HTERT RPE-1 (cell line): Measurements from ENCODE around the gene PRSS21.

ENCODE experiments used
- in situ Hi-C: fragments of 300-500 bp; cut with MboI; formaldehyde crosslinking; loops from 4 replicates; pipeline ENCODE4 v1.14.3; 2020; ENCODE audit warnings: low sequenced_read_pairs

The PRSS21 gene

DNA sequence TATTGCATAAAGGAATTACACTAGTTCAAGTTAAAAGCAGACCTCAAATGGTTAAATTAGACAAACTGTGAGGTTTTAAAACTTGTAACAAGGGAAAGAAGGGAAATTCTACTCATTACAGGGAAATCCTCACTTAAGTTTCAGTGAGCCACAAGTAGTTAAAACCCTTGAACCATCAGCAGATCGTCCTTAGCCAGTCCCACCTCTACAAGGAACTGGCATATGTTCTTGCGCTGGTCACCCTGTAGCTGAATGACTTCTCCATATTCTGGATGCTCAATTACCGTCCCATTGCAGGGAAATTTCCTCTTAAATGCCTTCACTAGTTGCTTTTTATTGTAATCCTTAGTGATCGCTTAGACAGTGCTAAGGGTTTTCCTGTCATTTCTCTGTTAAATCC lies 5.5 kb downstream of the PRSS21 start:
- in situ Hi-C loops: no loop called here

DNA sequence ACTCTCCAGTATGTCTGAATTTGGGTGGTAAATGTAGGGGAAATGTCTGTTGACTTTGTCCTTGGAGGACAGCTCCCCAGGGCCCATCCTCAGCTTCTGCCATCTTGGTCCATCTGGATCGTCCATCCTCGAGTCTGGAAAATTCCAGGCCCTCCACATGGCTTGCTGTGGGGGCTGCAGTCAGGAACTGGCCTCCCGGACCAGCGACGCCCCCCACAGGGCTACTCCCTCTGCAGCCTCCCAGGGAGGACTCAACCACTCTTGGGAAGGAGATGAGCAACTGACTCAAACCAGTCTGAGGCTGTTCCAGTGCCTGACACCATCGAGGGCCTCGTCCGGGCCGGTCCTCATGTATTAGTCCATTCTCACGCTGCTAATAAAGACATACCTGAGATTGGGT lies 7.6 kb downstream of the PRSS21 start:
- in situ Hi-C loops: no loop called here

DNA sequence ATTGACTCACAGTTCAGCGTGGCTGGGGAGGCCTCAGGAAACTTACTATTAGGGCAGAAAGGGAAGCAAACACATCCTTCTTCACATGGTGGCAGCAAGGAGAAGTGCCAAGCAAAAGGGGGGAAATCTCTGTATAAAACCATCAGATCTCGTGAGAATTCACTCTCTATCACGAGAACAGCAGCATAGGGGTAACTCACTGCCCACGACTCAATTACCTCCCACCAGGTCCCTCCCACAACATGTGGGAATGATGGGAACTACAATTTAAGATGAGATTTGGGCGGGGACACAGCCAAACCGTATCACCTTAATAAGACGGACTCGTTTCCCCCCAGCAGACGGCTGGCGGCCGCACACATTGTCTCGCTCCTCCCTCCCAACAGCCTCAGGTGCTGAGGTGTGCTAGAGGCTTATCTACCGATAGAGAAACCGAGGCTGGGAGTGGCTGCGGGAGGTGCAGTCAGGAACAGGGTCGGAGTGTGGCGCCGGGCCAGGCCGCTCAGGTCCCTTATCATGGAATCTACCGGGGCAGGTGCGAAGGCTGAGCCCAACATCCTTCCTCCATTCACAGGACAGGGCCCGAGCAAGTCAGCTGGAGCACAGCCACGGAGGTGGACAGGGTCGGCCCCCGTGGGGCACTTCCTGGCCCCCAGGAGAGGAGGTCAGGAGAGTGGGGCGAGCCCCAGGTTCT lies 8.2 kb downstream of the PRSS21 start:
- in situ Hi-C loops: no loop called here

DNA sequence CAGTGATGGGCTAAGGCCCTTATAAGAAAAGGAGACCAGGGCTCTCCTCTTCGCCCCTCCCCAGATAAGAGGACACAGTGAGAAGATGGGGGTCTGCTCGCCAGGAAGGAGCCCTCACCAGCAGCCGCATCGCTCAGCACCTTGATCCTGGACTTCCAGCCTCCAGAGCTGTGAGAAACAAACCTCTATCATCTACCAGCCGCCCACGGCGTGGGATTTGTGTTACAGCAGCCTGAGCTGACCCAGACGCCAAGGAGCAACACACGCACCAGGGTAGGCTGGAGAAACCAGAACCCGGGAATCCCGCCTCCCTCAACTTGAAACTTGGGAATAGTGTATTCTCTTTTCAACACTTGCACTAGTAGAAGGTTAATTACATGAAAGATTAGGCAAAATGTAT lies 8.9 kb downstream of the PRSS21 start:
- in situ Hi-C loops: no loop called here

DNA sequence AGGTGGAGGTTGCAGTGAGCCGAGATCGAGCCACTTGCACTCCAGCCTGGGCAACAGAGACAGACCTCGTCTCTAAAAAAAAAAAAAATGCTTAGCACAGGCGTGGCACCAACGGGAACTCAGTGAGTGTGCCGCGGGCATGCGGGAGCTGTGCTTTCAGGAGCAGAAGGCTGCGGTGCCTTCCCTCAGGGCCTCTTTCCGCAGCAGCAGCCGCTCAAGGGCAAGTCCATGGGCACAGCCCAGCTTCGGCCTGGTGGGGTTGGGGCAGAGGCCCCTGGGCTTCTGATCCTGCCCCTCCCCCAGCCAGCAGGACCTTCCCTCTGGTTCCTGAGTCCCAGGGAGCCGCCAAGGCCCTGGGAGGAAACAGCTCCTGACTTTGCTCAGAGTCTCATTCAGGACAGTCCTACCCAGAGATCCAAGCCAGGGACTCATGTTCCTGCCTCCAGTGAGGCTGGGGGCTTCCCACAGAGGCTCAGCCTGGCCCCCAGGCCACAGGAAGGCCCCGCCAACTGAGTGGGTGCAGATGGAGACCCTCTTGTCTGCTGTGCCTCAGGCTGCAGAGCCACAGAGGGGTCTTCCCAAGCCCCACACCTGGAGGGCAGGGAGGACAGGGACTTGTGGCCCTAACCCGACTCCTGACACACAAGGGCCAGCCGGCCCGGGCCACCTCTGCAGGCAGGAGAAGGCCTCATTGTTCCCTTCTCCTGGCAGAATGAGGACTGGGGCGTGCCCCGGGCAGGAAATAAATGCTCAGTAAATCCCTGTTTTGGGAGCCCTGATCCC lies 9.7 kb downstream of the PRSS21 start:
- in situ Hi-C loops: no loop called here

DNA sequence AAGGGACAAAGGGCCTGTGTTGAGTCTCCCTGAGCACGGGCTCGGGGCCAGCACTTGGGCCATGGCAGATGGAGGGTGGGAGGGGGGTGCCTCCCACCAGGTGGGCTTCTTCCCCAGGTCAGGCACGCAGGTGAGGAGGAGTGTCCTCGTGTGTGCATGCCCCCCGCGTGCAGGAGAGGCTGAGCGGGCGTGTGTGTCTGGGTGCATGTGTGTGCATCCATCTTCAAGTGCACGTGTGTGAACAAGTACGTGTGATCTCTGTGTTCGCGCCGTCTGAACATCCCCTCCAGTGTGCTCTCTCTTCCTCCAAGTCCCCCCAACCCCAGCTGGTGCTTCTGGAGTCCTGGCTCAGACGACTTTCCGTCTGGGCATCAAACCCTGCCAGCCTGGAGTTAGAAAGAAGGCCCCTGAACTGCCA lies 10.3 kb downstream of the PRSS21 start:
- in situ Hi-C loops: no loop called here

DNA sequence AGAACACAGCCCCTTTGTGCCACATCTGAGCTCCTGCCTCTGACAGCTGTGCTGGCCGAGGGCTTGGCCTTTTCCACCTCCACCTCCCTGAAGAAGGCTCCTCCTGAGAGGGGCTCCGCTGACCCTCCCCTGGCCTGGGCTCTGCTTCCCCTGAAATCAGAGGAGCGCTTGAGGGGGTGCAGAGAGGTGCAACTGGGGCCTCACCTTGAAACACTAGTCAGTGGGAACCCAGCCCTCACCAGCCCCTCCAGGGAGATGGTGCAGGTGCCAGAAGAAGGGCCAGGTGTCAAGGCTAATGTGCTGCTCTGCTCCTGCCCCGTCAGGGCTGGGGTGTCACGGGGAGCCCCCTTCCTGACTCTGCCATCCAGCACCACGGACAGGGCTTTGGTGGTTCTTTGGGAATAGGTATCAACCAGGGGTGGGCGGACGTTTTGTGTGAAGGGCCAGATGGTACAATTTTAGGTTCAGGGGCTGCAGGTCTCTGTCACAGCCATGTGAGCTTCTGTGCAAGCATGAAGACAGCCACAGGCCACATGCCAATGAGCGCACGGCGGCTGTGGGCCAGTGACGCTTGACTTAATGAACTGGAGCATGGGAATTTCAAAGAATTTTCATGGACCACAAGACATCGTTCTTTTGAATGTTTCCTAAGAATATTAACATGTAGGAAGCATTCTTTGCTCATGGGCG lies 10.9 kb downstream of the PRSS21 start:
- in situ Hi-C loops: no loop called here

DNA sequence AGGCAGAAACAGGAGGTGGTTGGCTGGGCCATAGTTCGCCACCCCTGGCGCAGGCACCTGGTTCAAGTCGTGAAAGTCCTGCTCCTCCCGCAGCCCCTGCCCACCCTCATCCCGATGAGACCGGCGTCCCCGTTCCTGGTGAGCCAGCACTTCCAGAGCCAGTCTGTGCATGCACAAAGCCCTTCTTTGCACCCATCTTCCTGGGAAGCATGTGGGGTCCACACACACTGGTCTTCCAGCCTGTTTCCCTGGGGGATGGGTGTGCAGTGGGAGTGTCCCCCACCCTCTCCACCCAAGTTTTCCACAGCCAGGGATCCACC lies 11.4 kb downstream of the PRSS21 start:
- in situ Hi-C loops: no loop called here

DNA sequence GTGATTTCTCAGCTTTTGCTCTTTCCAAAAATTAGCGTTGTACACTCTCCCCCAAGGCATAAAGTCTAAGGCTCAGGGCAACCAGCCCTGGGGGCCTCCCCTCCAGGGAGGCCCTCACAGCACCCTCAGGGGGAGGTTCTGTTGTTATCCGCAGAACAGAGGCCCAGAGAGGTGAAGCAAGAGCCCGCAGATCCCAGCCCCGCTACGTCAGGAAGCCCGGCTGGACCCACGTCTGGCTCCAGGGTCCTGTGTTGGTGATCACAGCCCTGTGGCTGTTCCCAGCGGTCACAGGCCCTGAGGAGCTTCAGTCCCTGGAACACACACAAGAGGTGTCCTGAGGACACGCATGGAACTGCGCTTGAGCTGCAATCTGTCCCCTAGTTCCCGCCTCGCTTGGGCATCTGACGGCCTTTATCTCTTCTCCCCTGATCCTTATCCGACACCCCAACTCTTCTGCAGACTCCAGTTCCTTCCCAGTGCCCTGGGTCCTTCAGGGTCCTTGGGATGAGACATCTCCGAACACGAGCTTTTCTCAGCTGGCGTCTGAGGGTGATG lies 11.9 kb downstream of the PRSS21 start:
- in situ Hi-C loops: no loop called here

DNA sequence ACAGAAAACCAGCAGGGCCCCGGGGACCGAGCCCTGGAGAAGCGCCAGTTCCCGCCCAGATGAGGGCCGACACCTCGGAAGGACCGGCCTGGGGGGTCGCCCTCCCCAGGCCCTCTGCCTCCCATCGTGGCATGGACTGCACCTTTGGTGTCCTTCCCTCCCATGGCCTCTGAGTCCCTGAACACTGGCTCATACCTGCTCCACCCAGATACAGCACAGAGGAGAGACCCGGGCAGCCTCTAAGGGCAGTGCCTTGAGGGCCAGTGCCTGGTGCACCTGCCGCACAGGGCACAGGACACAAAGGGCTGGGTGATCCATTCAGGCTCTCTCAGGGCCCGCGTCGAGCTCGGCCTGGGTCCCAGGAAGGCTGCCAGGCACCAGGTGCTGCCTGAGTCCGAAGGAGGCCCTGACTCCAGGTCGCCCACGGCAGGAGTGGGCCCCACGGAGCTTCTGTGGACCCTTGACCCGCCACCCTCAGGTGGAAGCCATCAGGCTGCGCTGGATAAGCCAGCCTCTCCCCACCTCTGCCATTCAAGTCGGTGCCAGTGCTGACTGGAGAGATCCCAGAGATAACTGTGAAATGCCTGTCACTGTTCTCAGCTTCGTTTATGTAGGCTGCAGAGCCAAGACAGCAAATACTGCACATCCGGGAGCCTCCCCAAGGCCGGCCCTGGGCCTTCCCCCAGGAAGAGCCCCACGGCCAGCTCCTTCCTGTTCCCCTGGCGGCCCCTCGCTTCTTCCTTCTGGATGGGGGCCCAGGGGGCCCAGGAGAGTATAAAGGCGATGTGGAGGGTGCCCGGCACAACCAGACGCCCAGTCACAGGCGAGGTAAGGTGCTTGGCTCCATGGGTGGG lies 12.7 kb downstream of the PRSS21 start, which contains the start of gene ZG16B:
Gene ZG16B (plus strand): TSS at position 803 of the 854 bp plus-strand sequence. CDS start 139 bp downstream, outside the sequence.
- in situ Hi-C loops: no loop called here

DNA sequence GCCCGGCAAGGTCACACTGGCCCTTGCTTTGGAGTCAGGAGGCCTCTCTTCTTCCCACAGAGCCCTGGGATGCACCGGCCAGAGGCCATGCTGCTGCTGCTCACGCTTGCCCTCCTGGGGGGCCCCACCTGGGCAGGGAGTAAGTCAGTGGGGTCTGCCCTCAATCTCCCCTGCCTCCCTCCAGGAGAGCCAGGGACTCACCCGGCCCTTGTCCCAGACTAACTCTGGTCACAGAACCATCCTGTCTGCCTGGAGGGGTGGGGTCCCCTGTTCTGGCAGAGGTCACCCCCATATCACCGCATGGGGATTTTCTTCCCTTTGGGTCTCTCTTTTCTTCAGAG lies 13.3 kb downstream of the PRSS21 start:
- in situ Hi-C loops: no loop called here

DNA sequence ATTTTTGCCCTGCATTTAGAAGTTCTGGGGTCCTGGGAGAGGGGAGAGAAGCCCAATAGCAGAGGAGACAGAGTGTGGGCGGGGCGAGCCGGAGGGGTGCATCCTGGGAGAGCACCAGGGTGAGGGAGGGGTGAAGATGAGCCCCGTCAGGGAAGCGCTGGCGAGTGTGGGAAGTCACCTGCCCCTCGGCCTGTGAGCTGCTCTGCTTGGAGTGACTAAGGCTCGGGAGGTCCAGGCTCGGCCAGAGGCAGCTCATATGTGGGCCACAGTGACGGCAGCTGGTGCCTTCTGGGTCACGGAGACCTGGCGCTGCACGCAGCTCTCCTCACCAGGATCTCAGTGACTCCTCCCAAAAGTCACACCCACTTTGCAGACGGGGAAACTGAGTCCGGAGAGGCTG lies 14.2 kb downstream of the PRSS21 start:
- in situ Hi-C loops: no loop called here

DNA sequence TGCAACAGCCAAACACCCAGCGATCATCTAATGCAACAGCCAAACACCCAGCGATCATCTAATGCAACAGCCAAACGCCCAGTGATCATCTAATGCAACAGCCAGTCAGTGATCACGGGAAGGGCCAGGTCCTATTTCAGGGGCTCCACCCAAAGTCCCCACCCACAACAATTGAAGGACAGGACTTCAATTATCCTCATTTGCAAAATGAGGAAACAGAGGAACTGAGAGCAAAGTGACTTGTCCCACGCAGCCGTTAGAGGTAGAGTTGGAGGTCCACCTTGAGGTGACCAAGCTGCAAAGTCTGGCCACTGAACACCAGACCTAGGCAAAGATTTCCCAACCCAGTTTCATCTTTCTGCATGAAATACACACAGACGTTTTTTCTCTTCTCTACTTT lies 16.7 kb downstream of the PRSS21 start:
- in situ Hi-C loops: no loop called here

DNA sequence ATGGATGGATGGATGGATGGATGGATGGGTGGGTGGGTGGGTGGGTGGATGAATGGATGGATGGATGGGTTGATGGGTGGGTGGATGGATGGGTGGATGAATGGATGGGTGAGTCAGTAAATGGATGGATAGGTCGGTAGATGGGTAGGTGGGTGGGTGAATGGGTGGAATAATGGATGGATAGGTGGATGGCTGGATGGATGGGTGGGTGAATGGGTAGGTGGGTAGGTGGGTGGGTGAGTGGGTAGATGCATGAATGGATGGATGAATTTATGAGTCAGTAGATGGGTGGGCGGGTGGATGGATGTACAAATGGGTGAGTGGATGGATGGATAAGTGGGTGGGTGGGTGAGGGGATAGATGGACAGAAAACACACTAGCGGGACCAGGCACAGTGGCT lies 17.9 kb downstream of the PRSS21 start:
- in situ Hi-C loops: no loop called here

DNA sequence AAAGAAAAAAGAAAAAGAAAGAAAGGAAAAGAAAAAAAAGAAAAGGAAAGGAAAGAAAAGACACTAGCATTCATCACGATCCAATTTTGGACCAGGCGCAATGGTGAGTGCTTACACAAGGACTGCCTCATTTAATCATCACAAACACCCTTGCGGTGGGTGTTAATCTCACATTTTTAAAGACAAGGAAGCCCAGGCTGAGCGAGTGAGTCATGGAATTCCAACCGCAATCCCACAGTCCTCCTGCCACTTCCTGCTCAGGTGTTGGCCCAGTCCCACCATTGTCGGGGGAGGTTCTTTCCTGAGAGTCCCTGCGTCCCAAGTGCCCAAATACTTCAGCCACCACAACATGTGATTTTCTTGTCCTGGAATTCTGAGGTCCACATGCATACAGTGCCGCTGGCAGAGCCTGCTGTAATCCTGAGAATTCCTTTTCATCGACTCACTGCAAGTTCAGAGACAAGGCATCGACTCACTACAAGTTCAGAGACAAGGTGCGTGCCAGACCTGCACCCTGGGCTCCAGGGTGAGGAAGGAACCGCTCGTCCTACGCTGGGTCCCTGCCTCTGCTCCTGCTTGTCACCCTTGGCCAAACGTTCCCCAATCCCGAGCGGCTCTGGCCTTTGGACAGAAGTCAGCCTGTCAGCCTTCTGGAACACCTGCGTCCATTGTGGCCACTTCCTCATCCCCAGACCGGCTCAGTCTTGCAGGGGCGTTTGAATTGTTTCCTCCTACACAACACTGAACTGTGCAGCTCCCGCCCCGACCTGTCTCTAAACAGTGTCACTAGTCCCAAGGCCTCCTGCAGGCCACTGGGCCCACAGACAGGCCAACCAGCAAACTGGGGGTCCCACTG lies 18.8 kb downstream of the PRSS21 start:
- in situ Hi-C loops: no loop called here

DNA sequence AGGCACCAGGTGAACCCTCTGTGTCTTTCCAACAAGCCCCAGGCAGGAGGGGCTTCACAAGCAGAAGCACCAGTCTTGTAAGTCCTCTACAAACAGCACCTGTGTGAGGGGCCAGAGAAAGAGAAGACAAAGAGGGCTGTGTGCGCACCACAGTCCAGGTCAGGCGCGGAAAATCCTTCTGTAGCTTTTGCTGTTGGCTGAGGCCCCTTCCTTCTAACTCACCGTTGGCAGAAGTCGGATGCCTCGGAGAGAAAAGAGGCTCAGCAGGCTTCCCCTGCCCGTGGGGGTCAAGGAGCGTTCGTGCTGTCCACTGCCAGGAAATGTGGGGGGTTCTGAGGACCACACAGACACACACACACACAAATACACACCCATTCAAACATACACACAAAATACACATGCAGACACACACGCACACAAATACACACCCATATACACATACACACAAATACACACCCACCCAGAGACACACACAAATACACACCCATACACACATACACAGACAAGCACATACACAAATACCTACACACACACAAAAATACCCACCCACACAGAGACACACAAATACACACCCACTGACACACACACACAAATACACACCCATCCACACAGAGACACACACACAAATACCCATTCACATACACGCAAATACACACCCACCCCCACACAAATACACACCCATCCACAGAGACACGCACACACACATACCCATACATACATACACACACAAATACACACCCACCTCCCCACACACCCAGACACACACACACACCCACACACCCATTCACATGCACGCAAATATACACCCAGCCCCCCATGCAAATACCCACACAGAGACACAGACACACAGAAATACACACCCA lies 19.8 kb downstream of the PRSS21 start:
- in situ Hi-C loops: no loop called here

DNA sequence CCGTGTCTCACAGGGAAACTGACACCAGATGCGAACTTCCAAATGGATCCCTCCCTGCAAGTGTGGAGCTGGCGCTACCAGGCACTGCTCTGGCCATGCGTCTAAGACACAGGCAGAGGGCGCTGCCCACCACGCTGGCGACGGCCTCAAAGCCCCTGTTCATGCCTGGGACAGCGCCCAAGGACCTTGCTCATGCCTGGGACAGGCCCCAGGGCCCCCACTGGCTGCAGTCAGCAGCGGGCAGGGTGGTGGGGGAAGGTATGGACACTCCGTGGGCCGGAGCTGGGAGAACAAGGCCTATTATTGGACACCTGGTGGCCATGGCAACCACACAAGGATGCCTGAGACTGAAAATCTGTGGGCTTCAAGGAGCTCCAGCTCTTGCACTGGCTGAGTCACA lies 21.9 kb downstream of the PRSS21 start:
- in situ Hi-C loops: no loop called here

DNA sequence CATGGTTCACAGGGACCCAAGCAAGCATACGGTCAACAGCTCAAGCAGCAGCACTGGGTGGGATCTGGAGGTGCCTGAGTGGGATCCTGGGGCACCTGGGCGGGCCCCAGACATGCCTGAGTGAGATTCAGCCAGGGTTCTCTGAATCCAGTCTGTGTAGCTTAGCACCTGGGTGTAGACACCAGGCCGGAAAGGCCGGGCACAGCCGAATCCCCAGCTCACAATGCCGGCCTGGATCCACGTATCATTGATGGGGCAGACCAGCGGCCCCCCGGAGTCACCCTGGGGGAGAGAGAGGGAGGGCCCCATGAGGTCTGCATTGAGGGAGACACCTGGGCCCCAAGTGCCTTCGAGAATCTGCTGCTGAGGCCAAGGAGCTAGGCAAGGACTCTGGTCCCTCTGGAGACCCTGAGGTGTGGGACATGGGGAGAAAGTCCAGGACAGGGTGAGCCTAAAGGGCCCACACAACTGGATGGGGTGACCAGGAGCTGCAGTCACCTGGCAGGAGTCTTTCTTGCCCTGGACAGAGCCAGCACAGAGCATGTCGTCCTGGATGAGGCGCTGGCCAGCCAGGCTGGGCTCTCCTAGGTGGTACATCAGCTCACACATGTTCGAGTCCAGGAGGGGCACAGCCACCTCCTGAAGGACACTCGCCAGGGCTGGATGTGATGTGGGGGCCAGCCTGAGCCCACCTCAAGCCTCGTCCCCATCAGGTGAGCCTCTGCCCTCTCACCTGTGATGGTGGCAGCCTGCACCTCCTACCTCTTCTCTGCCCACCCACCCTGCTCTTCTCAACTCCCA lies 22.8 kb downstream of the PRSS21 start:
- in situ Hi-C loops: no loop called here
